ENCODE results near the gene PRSS53.

Gene PRSS53

GRCh38 chr16:31079342-31079944 is 9.3 kb downstream of the PRSS53 start:
- no peak for TF ChIP-seq CTCF (IDR thresholded peaks at IDR 0.05; ENCODE audit: low read depth, low read length)
- no peak for DNase-seq (ENCODE audit: extremely low read depth, low read depth)

- TF ChIP-seq CTCF (IDR thresholded peaks at IDR 0.05; ENCODE audit: low read depth, low read length) = no peak
Observed at GRCh38 chr16:31078597-31079341, 10.0 kb downstream of the PRSS53 start.

GRCh38 chr16:31077592-31078396 is 10.9 kb downstream of the PRSS53 start:
- no peak for DNase-seq (ENCODE audit: extremely low read depth, low read depth)
- no peak for TF ChIP-seq CTCF (IDR thresholded peaks at IDR 0.05; ENCODE audit: low read depth, low read length)

More at GRCh38 chr16:31078597-31079341, 10.0 kb downstream of the PRSS53 start:
- no peak for DNase-seq (ENCODE audit: extremely low read depth, low read depth)

GRCh38 chr16:31077024-31077423 is 11.7 kb downstream of the PRSS53 start:
- no peak for TF ChIP-seq CTCF (IDR thresholded peaks at IDR 0.05; ENCODE audit: low read depth, low read length)
- DNase-seq (ENCODE audit: extremely low read depth, low read depth) = no peak

- no peak for TF ChIP-seq CTCF (IDR thresholded peaks at IDR 0.05; ENCODE audit: low read depth, low read length)
- DNase-seq (ENCODE audit: extremely low read depth, low read depth) = no peak
Observed at GRCh38 chr16:31076319-31076718, 12.4 kb downstream of the PRSS53 start.

GRCh38 chr16:31074814-31075183 is 13.9 kb downstream of the PRSS53 start:
- DNase-seq (ENCODE audit: extremely low read depth, low read depth) = no peak
- no peak; the same call in none of the 2 replicates for TF ChIP-seq CTCF (IDR thresholded peaks at IDR 0.05; ENCODE audit: low read depth, low read length)

Data from AG09319 (cell line).